Sigmoid colon (tissue), 7 donors: Measurements from ENCODE around the gene ADCY3. TPM values are rescaled to one million over a fixed set of nuclear protein-coding genes. Genes with fewer than 3 reads are reported as not detected.

Experiments
- DNase-seq: peaks from one replicate; pipeline ENCODE4 v3.0.0-alpha.2; 2019
- H3K27ac ChIP-seq, 4 donors: fragments of 200-600 bp; sonication (generic); one replicate each; pipeline ENCODE4 v1.5.1; 2016 to 2019; ENCODE audit warnings: mild to moderate bottlenecking in 1 of 4
- H3K27me3 ChIP-seq, 3 donors: fragments of 200-600 bp; sonication (generic); one replicate each; pipeline ENCODE4 v1.5.1; 2019; ENCODE audit warnings: mild to moderate bottlenecking in 1 of 3
- H3K36me3 ChIP-seq, 4 donors: fragments of 200-600 bp; sonication (generic); one replicate each; pipeline ENCODE4 v1.5.1; 2016 to 2019
- H3K4me1 ChIP-seq, 4 donors: fragments of 200-600 bp; sonication (generic); one replicate each; pipeline ENCODE4 v1.5.1; 2017 to 2019
- H3K4me3 ChIP-seq, 4 donors: fragments of 200-600 bp; sonication (generic); one replicate each; pipeline ENCODE4 v1.5.1; 2017 to 2019; ENCODE audit warnings: mild to moderate bottlenecking in 2 of 4, moderate library complexity in 1 of 4
- H3K9me3 ChIP-seq, 4 donors: fragments of 200-600 bp in 3 of 4; sonication (generic) in 3 of 4; one replicate each; pipeline versions ENCODE4 v1.5.1 to v1.6.1; 2013 to 2019
- EP300 ChIP-seq, 4 donors: sonication (generic); formaldehyde crosslinking; IDR thresholded peaks; one replicate each; pipeline ENCODE4 v1.6.1; 2017; ENCODE audit warnings: antibody characterized with exemption in 4 of 4
- POLR2A ChIP-seq, 2 donors: fragments of 450-650 bp; IDR thresholded peaks; one replicate each; pipeline ENCODE4 v1.6.1; 2016; ENCODE audit warnings: antibody characterized with exemption in 2 of 2, mild to moderate bottlenecking in 2 of 2, moderate library complexity in 2 of 2
- POLR2AphosphoS5 ChIP-seq, 4 donors: sonication (generic); formaldehyde crosslinking; IDR thresholded peaks; one replicate each; pipeline ENCODE4 v1.6.1; 2017; ENCODE audit warnings: antibody characterized with exemption in 4 of 4
- WGBS, 2 donors: extraction: QIAGEN DNeasy Blood & Tissue Kit; methylation state at CpG; one replicate each; pipeline ENCODE4 v1.1.7; 2013; 5-methylcytosine and 5-hydroxymethylcytosine counted together
- intact Hi-C: fragments of 100-400 bp; cut with DNase I; formaldehyde crosslinking; loops from one replicate; pipeline ENCODE4 v1.15.1; 2023
- polyA plus RNA-seq, 3 donors: library from polyadenylated mRNA; stranded (reverse); fragments of 200-250 nt; gene quantifications; one replicate each; pipeline ENCODE4 v1.2.3, GENCODE V29; 2013
- total RNA-seq, 4 donors: library from RNA; depleted of rRNA; stranded (reverse); fragments of >200 nt; gene quantifications; one replicate each; pipeline ENCODE4 v1.1.0, GENCODE V29; 2016
- TF ChIP-seq, protein P1 (sequence below), 4 experiments: fragments of 450-650 bp in 3 of 4; fragments of 200-600 bp in 1 of 4; IDR thresholded peaks; one replicate each; pipeline ENCODE4 v1.5.1; 2016 to 2019; ENCODE audit warnings: antibody characterized with exemption in 4 of 4, mild to moderate bottlenecking in 3 of 4, moderate library complexity in 2 of 4
- donor health status: healthy with polysubstance abuse.
- donor health status: Bipolar disorder and iron deficiency.
- donor health status: healthy.

The ADCY3 gene
- total and polyA plus RNA-seq, 7 donors, result 3.5 to 43.8 (median 17.5) TPM

DNA sequence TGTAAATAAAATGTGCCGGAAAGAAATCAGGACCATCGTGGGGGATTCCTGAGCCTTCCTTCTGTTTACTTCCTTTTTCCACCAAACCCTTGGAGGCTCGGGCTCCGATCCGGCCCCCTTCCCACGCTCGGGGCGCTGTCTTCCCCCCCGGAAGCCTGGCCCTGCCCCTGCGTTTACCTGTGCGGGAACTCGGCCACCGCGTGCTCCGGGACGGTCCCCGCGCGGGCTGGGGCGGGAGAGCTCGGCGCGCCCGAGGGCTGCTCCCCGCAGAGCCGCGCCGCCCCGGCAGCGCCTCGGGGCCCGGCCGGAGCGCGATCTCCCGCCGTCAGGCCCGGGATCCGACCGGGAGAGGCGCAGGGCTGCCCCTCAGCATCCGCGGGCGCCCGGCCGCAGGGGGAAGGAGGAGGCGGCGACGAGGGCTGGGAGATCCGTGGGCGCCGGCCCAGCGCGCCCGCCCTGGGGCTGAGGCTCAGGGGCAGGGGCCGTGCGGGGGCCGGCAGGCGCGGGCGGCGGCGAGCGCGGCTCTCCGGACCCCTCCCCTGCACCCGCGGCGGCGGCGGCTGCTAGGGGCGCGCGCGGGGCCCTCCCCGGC, 435 bp downstream of the ADCY3 start:
- DNase-seq, result no peak
- Histone ChIP-seq H3K4me3 (peak overlapping the region; percentile 33 to 75 (median 69)), H3K9me3 (no peaks in the 10 kb centered on the region), H3K4me1 (peaks cover 0 to 27% (median 17%) of the 10 kb centered on the region in 4 donors), H3K27me3 (no peaks in the 10 kb centered on the region), H3K27ac (peak overlapping the region; percentile 59 to 72 (median 65)), H3K36me3 (no peaks in the 10 kb centered on the region)
- intact Hi-C loops, result loop anchor here (2.0 kb wide), 1 partner anchor 51 kb away; the partner anchor contains the start of gene DNAJC27
- TF ChIP-seq POLR2A (IDR thresholded peaks at IDR 0.05) (no peak), POLR2AphosphoS5 (IDR thresholded peaks at IDR 0.05) (no peak), EP300 (IDR thresholded peaks at IDR 0.05) (no peak)
- TF ChIP-seq, protein P1, sequence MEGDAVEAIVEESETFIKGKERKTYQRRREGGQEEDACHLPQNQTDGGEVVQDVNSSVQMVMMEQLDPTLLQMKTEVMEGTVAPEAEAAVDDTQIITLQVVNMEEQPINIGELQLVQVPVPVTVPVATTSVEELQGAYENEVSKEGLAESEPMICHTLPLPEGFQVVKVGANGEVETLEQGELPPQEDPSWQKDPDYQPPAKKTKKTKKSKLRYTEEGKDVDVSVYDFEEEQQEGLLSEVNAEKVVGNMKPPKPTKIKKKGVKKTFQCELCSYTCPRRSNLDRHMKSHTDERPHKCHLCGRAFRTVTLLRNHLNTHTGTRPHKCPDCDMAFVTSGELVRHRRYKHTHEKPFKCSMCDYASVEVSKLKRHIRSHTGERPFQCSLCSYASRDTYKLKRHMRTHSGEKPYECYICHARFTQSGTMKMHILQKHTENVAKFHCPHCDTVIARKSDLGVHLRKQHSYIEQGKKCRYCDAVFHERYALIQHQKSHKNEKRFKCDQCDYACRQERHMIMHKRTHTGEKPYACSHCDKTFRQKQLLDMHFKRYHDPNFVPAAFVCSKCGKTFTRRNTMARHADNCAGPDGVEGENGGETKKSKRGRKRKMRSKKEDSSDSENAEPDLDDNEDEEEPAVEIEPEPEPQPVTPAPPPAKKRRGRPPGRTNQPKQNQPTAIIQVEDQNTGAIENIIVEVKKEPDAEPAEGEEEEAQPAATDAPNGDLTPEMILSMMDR (IDR thresholded peaks at IDR 0.05), result no peak
- WGBS, 2 donors, result 0 to 1% methylated on average over 76 of the region's 76 CpGs

DNA sequence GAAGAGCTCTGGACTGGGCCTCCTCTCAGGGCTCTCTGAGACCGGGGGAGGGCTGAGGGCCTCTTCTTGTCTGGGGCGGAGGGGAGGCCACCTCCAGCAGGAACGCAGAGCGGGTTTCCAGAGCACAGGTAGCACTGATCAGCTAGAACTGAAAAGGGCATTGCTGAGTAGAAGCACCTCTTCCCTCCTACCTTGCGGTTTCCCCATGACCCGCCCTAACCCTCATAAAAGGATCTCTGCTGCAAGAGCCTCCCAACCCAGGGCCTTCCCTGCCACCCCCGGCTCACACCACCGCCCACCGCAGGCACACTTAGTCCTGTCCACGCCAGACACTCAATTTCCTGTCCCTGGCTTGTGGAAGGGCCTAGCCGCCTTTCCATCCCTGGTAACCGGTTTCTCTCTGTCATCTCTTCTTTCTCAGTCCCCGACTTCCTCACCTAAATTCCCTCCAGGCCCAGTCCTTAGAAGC, 966 bp downstream of the ADCY3 start:
- H3K4me1 ChIP-seq, result peaks cover 0 to 27% (median 17%) of the 10 kb centered on the region in 4 donors
- no peaks in the 10 kb centered on the region for H3K27me3 ChIP-seq
- no peaks in the 10 kb centered on the region for H3K9me3 ChIP-seq
- intact Hi-C loops, result no loop called here
- peak overlapping the region; percentile 59 to 72 (median 65) for H3K27ac ChIP-seq
- 11 to 26% methylated on average over 13 of the region's 13 CpGs for WGBS, 2 donors
- no peak for DNase-seq
- TF ChIP-seq, protein P1 (IDR thresholded peaks at IDR 0.05), result no peak
- TF ChIP-seq POLR2AphosphoS5 (IDR thresholded peaks at IDR 0.05) (no peak), POLR2A (IDR thresholded peaks at IDR 0.05) (no peak), EP300 (IDR thresholded peaks at IDR 0.05) (no peak)
- H3K36me3 ChIP-seq, result no peaks in the 10 kb centered on the region
- H3K4me3 ChIP-seq, result peak overlapping the region; percentile 33 to 75 (median 69)

DNA sequence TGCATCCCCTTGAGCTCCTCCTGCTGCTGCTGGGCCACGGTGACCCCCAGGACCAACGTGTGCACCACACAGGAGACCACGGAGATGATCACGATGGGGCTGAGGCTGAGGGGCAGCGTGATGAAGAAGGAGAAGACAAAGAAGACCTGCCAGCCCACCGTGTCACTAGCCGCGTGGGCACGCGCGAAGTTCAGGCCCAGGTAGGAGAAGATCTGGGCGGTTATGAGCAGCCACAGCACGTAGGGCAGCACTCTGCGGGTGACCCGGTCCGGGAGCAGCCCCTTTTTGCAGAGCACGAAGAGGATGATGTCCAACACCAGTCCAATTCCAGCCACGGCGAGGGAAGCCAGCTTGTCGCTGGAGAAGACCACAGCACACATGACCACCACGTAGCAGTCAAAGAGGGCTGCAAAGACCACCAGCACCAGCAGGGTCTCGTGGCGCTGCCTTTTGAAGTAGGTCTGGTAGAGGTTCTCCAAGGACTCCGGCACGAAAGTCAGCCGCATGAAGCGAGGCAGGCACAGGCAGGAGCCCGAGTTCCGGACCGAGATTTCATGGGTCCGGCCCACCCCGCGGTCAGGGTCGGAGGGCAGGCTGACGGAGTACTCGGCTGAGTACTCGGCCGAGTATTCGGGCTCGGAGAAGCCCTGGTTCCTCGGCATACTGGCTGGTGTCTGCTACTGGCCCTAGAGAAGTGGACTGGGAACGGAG, 1.6 kb downstream of the ADCY3 start:
- 89 to 91% methylated on average over 42 of the region's 42 CpGs for WGBS, 2 donors

DNA sequence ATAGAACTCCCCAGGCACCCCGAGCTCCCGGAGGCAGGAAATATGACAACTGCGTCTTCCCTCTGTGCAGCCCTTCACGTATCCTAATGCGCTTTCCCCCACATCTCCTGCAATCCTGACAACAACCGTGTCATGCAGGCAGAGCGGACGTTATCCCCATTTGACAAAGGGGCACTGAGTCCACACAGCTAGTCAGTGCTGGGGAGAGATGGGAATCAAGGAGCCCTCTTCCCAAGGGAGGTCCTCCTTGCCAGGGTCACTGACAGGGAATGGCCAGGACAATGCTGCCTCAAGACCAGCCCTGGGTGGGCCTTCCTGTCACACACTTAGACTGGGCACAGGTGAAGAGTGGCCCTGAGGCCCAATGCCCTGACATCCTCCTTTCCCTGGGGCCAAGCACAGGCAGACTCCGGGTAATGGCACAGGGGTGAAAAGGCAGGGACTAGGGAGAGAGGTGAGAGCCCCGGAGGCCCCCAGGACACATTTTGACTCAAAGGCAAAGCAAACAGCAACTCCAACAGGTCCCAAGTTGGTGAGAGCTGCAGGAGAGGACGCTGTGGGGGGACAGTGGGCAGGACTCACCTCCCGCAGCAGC, 2.2 kb downstream of the ADCY3 start:
- peak overlapping the region in 2 of 4 donors; percentile 18 to 22 for H3K27ac ChIP-seq

More for the DNA sequence above, 1.6 kb downstream of the ADCY3 start:
- Histone ChIP-seq H3K9me3 (no peaks in the 10 kb centered on the region), H3K27ac (peak overlapping the region; percentile 59 to 72 (median 65)), H3K27me3 (no peaks in the 10 kb centered on the region), H3K4me3 (peak overlapping the region; percentile 33 to 75 (median 69)), H3K36me3 (no peaks in the 10 kb centered on the region), H3K4me1 (peaks cover 0 to 27% (median 17%) of the 10 kb centered on the region in 4 donors)
- TF ChIP-seq POLR2AphosphoS5 (IDR thresholded peaks at IDR 0.05) (no peak), EP300 (IDR thresholded peaks at IDR 0.05) (no peak), POLR2A (IDR thresholded peaks at IDR 0.05) (no peak)
- TF ChIP-seq, protein P1 (IDR thresholded peaks at IDR 0.05), result no peak
- no peak for DNase-seq
- intact Hi-C loops, result no loop called here

DNA sequence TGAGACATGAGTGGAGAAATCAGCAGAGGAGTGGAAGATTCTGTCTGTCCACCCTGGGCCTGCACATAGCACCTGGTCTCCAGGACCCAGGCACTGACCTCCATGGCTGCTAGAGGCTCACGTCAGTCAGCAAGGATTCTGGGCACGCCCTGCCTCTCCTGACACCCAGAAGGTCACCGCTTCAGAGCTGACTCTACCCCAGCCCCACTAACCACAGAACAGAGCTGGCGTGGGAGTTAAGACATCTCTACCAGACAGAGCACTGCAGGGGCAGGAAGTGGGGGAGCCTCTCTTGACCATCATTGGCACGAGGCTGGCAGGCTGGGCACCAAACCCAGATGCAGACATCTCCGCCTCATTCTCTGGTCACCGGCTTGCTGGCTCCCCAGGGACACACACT, 3.0 kb downstream of the ADCY3 start:
- 62 to 80% methylated on average over 7 of the region's 7 CpGs for WGBS, 2 donors
- H3K36me3 ChIP-seq, result no peaks in the 10 kb centered on the region
- intact Hi-C loops, result no loop called here
- no peaks in the 10 kb centered on the region for H3K27me3 ChIP-seq
- peaks cover 0 to 27% (median 17%) of the 10 kb centered on the region in 4 donors for H3K4me1 ChIP-seq
- H3K4me3 ChIP-seq, result peak overlapping the region in 2 of 4 donors; percentile 70 to 75
- no peaks in the 10 kb centered on the region for H3K9me3 ChIP-seq
- TF ChIP-seq POLR2AphosphoS5 (IDR thresholded peaks at IDR 0.05) (no peak), EP300 (IDR thresholded peaks at IDR 0.05) (no peak), POLR2A (IDR thresholded peaks at IDR 0.05) (no peak)
- TF ChIP-seq, protein P1 (IDR thresholded peaks at IDR 0.05), result no peak
- no peak for DNase-seq
- peak overlapping the region in 2 of 4 donors; percentile 18 for H3K27ac ChIP-seq

More for the DNA sequence above, 2.2 kb downstream of the ADCY3 start:
- Histone ChIP-seq H3K27me3 (no peaks in the 10 kb centered on the region), H3K9me3 (no peaks in the 10 kb centered on the region), H3K4me1 (peaks cover 0 to 27% (median 17%) of the 10 kb centered on the region in 4 donors), H3K4me3 (peak overlapping the region in 3 of 4 donors; percentile 68 to 75 (median 70)), H3K36me3 (no peaks in the 10 kb centered on the region)
- DNase-seq, result no peak
- intact Hi-C loops, result no loop called here
- 92 to 93% methylated on average over 12 of the region's 12 CpGs for WGBS, 2 donors
- TF ChIP-seq EP300 (IDR thresholded peaks at IDR 0.05) (no peak), POLR2A (IDR thresholded peaks at IDR 0.05) (no peak)
